Measurements from ENCODE around the gene KITLG. TPM values are rescaled to one million over a fixed set of nuclear protein-coding genes. Genes with fewer than 3 reads are reported as not detected.

KITLG gene
- polyA plus RNA-seq, 1 of the 3 experiments (the other 2 are of a cell fraction): 8.9 TPM

DNA sequence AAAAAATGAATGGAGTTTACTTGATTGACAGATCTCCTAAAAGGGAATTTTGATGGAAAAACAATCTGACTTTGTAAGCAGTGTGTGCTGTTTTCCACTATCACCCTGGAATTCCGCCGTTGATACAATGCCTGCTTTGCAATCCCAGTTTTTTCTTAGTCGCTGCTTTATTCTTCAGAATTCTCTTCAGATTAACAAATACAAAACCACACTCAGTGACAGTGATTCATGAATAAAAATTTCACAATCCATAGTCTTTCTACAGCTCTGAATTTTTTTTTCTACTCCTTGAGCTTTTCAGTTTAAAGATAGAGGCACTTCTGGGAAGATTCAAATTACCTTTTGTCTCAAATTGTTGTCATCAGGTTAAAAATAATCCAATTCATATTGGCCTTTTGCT lies 44.6 kb upstream of the KITLG start (continued):
- TF ChIP-seq TAF1 (IDR thresholded peaks at IDR 0.05; ENCODE audit: borderline replicate concordance, low read depth, low read length): no peak

DNA sequence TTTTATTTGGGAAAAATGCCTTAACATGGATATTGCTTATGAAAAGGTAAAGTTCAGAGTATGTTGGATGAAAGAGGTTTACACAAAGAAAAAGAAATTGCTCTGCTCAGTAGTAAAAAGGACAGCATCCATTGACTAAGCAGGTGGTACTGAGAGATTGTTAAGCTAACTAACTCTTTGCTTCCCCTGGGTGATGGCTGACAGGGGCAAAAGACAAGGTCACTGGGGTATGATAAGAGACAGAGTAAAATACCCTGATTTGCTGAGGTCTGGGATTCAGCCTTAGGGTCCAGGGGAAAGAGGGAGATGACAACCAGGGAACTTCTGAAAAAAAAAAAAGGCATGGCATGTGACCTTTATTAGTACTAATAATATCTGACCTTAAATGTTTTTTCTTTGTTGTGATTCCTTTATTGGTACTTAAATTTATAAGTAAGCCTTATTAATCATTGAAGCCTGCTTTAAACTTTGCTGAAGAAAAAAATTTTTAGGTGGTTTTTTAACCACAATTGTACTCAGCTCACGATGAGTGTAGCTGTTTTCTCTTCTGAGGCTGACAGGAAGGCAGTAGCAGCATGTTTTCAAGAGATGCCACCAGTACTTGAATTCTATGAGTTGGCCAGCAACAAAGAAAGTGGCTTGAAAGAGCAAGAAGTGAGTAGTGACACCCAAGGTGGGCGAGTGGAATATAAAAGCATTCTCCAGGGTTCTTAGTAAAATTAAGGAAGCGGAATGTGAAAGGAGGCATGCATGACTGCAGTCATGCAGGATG lies 43.7 kb upstream of the KITLG start:
- H3K27ac ChIP-seq (ENCODE audit: low read depth in 2 of 2, low read length in 1 of 2): no peak overlapping the region
- ChIA-PET POLR2A (no interaction called here), CTCF (no interaction called here)
- H3K9ac ChIP-seq: no peak overlapping the region
- no peak overlapping the region for H3K4me3 ChIP-seq (ENCODE audit: low read depth in 2 of 2, low read length in 1 of 2)
- no peak overlapping the region for H3K4me2 ChIP-seq
- 88% methylated on average over 3 of the region's 3 CpGs for WGBS (ENCODE audit: low lambda C conversion rate)
- H3K27me3 ChIP-seq (ENCODE audit: insufficient read depth): no peaks in the 10 kb centered on the region
- H3F3A ChIP-seq (replicated peaks; ENCODE audit: insufficient read depth): no peaks in the 10 kb centered on the region
- no peak for DNase-seq
- no peaks in the 10 kb centered on the region for H3K9me2 ChIP-seq
- no peak overlapping the region for H2AFZ ChIP-seq (ENCODE audit: low read depth)
- no peak for TF ChIP-seq MXI1 (IDR thresholded peaks at IDR 0.05; ENCODE audit: low read depth, low read length)
- no peak for TF ChIP-seq POLR2AphosphoS5 (IDR thresholded peaks at IDR 0.05; ENCODE audit: low read depth, low read length)
- TF ChIP-seq RXRA (IDR thresholded peaks at IDR 0.05; ENCODE audit: borderline replicate concordance, low read depth): no peak
- TF ChIP-seq, protein P1, sequence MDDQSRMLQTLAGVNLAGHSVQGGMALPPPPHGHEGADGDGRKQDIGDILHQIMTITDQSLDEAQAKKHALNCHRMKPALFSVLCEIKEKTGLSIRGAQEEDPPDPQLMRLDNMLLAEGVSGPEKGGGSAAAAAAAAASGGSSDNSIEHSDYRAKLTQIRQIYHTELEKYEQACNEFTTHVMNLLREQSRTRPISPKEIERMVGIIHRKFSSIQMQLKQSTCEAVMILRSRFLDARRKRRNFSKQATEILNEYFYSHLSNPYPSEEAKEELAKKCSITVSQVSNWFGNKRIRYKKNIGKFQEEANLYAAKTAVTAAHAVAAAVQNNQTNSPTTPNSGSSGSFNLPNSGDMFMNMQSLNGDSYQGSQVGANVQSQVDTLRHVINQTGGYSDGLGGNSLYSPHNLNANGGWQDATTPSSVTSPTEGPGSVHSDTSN (IDR thresholded peaks at IDR 0.05): no peak
- no peak for TF ChIP-seq MEF2A (IDR thresholded peaks at IDR 0.05; ENCODE audit: borderline replicate concordance, low read depth)
- TF ChIP-seq RAD21 (IDR thresholded peaks at IDR 0.05; ENCODE audit: low read length): no peak
- TF ChIP-seq FOSL2 (IDR thresholded peaks at IDR 0.05; ENCODE audit: borderline replicate concordance, low read depth): no peak
- TF ChIP-seq RFX5 (IDR thresholded peaks at IDR 0.05; ENCODE audit: low read length): no peak
- no peak for TF ChIP-seq JUND (IDR thresholded peaks at IDR 0.05)
- TF ChIP-seq, protein P2, sequence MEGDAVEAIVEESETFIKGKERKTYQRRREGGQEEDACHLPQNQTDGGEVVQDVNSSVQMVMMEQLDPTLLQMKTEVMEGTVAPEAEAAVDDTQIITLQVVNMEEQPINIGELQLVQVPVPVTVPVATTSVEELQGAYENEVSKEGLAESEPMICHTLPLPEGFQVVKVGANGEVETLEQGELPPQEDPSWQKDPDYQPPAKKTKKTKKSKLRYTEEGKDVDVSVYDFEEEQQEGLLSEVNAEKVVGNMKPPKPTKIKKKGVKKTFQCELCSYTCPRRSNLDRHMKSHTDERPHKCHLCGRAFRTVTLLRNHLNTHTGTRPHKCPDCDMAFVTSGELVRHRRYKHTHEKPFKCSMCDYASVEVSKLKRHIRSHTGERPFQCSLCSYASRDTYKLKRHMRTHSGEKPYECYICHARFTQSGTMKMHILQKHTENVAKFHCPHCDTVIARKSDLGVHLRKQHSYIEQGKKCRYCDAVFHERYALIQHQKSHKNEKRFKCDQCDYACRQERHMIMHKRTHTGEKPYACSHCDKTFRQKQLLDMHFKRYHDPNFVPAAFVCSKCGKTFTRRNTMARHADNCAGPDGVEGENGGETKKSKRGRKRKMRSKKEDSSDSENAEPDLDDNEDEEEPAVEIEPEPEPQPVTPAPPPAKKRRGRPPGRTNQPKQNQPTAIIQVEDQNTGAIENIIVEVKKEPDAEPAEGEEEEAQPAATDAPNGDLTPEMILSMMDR (IDR thresholded peaks at IDR 0.05): no peak
- no peak for TF ChIP-seq YY1 (IDR thresholded peaks at IDR 0.05; ENCODE audit: low read depth)
- no peak for TF ChIP-seq TAF1 (IDR thresholded peaks at IDR 0.05; ENCODE audit: borderline replicate concordance, low read depth, low read length)
- TF ChIP-seq, protein P3, sequence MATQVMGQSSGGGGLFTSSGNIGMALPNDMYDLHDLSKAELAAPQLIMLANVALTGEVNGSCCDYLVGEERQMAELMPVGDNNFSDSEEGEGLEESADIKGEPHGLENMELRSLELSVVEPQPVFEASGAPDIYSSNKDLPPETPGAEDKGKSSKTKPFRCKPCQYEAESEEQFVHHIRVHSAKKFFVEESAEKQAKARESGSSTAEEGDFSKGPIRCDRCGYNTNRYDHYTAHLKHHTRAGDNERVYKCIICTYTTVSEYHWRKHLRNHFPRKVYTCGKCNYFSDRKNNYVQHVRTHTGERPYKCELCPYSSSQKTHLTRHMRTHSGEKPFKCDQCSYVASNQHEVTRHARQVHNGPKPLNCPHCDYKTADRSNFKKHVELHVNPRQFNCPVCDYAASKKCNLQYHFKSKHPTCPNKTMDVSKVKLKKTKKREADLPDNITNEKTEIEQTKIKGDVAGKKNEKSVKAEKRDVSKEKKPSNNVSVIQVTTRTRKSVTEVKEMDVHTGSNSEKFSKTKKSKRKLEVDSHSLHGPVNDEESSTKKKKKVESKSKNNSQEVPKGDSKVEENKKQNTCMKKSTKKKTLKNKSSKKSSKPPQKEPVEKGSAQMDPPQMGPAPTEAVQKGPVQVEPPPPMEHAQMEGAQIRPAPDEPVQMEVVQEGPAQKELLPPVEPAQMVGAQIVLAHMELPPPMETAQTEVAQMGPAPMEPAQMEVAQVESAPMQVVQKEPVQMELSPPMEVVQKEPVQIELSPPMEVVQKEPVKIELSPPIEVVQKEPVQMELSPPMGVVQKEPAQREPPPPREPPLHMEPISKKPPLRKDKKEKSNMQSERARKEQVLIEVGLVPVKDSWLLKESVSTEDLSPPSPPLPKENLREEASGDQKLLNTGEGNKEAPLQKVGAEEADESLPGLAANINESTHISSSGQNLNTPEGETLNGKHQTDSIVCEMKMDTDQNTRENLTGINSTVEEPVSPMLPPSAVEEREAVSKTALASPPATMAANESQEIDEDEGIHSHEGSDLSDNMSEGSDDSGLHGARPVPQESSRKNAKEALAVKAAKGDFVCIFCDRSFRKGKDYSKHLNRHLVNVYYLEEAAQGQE (IDR thresholded peaks at IDR 0.05; ENCODE audit: low read depth, low read length): no peak
- TF ChIP-seq FOXM1 (IDR thresholded peaks at IDR 0.05; ENCODE audit: low read depth): no peak
- no peak for TF ChIP-seq ELF1 (IDR thresholded peaks at IDR 0.05)
- no peak for TF ChIP-seq GATA2 (CRISPR knock-in tag; IDR thresholded peaks at IDR 0.05)
- TF ChIP-seq SIN3A (IDR thresholded peaks at IDR 0.05; ENCODE audit: borderline replicate concordance, low read depth, low read length): no peak
- no peak for TF ChIP-seq SMC3 (IDR thresholded peaks at IDR 0.05; ENCODE audit: low read depth, low read length)
- TF ChIP-seq GABPA (IDR thresholded peaks at IDR 0.05; ENCODE audit: low read depth): no peak
- TF ChIP-seq, protein P4, sequence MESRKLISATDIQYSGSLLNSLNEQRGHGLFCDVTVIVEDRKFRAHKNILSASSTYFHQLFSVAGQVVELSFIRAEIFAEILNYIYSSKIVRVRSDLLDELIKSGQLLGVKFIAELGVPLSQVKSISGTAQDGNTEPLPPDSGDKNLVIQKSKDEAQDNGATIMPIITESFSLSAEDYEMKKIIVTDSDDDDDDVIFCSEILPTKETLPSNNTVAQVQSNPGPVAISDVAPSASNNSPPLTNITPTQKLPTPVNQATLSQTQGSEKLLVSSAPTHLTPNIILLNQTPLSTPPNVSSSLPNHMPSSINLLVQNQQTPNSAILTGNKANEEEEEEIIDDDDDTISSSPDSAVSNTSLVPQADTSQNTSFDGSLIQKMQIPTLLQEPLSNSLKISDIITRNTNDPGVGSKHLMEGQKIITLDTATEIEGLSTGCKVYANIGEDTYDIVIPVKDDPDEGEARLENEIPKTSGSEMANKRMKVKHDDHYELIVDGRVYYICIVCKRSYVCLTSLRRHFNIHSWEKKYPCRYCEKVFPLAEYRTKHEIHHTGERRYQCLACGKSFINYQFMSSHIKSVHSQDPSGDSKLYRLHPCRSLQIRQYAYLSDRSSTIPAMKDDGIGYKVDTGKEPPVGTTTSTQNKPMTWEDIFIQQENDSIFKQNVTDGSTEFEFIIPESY (IDR thresholded peaks at IDR 0.05; ENCODE audit: borderline replicate concordance, low read depth): no peak
- H3K9me3 ChIP-seq: no peaks in the 10 kb centered on the region
- no peaks in the 10 kb centered on the region for H3K79me2 ChIP-seq (ENCODE audit: insufficient read depth)
- H4K20me1 ChIP-seq (ENCODE audit: insufficient read depth): no peaks in the 10 kb centered on the region
- peaks cover 4 to 8% of the 10 kb centered on the region in 2 experiments; a peak in 3 of 4 replicates for H3K4me1 ChIP-seq (ENCODE audit: control insufficient read depth in 1 of 2, insufficient read depth in 2 of 2, low read depth in 1 of 2, low read length in 1 of 2)
- no peaks in the 10 kb centered on the region for H3K36me3 ChIP-seq (replicated peaks in 1 of 2; ENCODE audit: control insufficient read depth in 1 of 2, insufficient read depth in 2 of 2, low read length in 1 of 2)

Data from SK-N-SH (cell line).